Activated T-cell treated with anti-CD3 and anti-CD28 coated beads, Interleukin-2, amount 50 U/mL, for 72 hours (primary cell): ENCODE results near the gene FBXL7. TPM values are rescaled to one million over a fixed set of nuclear protein-coding genes. Genes with fewer than 3 reads are reported as not detected.

Source experiments
- ATAC-seq, 2 donors: fragments of 150-1000 bp; cut with Tn5 transposase; replicated peaks in 1 of 2; 2 replicates each; pipeline ENCODE4 v1.10.0; 2021; ENCODE audit warnings: moderate library complexity in 2 of 2, mild to moderate bottlenecking in 1 of 2
- DNase-seq, 2 donors: peaks; one replicate each; pipeline ENCODE4 v3.0.0; 2021 to 2022; ENCODE audit warnings: mixed read lengths in 1 of 2
- H3K27ac Mint-ChIP-seq: one replicate; pipeline ENCODE4 v1.8.0; 2022; ENCODE audit warnings: mild to moderate bottlenecking, moderate library complexity, mixed read lengths
- H3K27me3 Mint-ChIP-seq: one replicate; pipeline ENCODE4 v1.8.0; 2022; ENCODE audit warnings: low read depth, mixed read lengths
- H3K36me3 Mint-ChIP-seq, 2 donors: one replicate each; pipeline ENCODE4 v1.8.0; 2022; ENCODE audit warnings: mixed read lengths in 2 of 2, mild to moderate bottlenecking in 1 of 2; ENCODE audit not compliant: insufficient read depth in 2 of 2
- H3K4me1 Mint-ChIP-seq: one replicate; pipeline ENCODE4 v1.8.0; 2022; ENCODE audit warnings: low read depth, mixed read lengths
- H3K4me3 Mint-ChIP-seq, 2 donors: one replicate each; pipeline ENCODE4 v1.8.0; 2022; ENCODE audit warnings: mild to moderate bottlenecking in 2 of 2, mixed read lengths in 2 of 2, moderate library complexity in 2 of 2
- H3K9me3 Mint-ChIP-seq, 2 donors: one replicate each; pipeline ENCODE4 v1.8.0; 2022; ENCODE audit warnings: mixed read lengths in 2 of 2
- total RNA-seq, 2 donors: library from RNA; stranded (reverse); gene quantifications; one replicate each; pipeline ENCODE4 v1.2.3, GENCODE V29; 2022

FBXL7 gene
- total RNA-seq, 2 donors from 2014 or later: not detected

DNA sequence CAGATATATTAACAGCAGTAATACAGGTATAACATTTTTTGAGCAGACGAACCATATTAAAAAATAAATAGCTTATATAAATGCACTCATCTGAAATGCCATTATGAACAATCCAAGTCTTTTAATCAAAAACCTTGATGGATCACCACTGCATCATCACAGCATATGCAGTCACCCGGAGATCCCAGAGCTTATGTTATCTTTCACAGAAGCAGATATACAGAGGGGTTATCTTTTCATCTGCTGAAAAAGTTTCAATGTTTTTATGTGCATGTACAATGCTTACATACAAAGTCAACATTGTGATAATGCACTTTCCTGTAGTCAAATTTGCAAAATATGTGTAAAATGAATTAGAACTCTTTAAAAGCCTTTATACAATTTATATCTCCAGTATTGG is 211.9 kb downstream of the FBXL7 start:
- H3K4me3 Mint-ChIP-seq: no peak overlapping the region
- no peak overlapping the region for H3K27ac Mint-ChIP-seq
- H3K36me3 Mint-ChIP-seq: no peaks in the 10 kb centered on the region
- ATAC-seq (no peak), DNase-seq (no peak)
- H3K27me3 Mint-ChIP-seq: no peaks in the 10 kb centered on the region
- H3K4me1 Mint-ChIP-seq: no peaks in the 10 kb centered on the region
- peaks cover 7 to 8% of the 10 kb centered on the region in 2 donors for H3K9me3 Mint-ChIP-seq

DNA sequence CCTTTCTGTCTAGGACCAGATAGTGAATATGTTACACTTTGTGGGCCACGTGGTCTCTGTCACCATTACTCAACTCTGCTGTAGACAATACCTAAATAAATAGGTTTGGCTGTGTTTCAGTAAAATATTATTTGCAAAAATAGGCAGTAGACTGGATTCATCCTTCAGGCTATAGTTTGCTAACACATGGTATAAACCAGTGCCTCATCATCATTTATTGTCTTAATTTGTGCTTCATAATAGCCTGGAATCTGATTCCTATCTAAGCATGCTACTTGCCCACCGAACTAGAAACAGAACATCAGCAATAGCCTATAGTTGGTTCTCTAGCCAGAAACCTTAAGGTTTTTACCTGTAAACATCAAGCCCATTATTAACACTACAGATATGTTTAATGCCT is 215.6 kb downstream of the FBXL7 start:
- DNase-seq: no peak
- H3K27me3 Mint-ChIP-seq: no peaks in the 10 kb centered on the region
- peaks cover 1 to 4% of the 10 kb centered on the region in 2 donors for H3K9me3 Mint-ChIP-seq
- H3K27ac Mint-ChIP-seq: no peak overlapping the region
- ATAC-seq: no peak
- H3K36me3 Mint-ChIP-seq: no peaks in the 10 kb centered on the region
- no peaks in the 10 kb centered on the region for H3K4me1 Mint-ChIP-seq
- H3K4me3 Mint-ChIP-seq: no peak overlapping the region

DNA sequence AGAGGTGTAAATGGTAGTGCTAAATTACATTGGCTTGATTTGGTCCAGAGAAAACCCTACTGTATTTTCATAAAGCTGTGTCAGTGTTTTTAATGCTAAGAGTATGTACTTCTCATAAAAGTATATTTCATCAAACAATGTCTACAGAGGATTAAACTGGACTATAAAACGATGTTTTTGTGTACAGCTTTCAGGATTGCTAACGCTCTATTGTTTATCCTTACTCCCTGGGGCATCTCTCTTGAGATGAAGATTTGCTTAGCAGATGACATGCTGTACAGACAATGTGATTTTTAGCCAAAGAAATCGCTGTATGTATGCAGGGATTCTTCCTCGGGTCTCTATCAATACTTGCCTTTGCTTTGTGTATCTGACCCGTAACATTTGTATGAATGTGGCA is 216.0 kb downstream of the FBXL7 start:
- H3K4me1 Mint-ChIP-seq: no peaks in the 10 kb centered on the region
- H3K36me3 Mint-ChIP-seq: no peaks in the 10 kb centered on the region
- H3K27me3 Mint-ChIP-seq: no peaks in the 10 kb centered on the region
- ATAC-seq (no peak), DNase-seq (no peak)
- no peak overlapping the region for H3K27ac Mint-ChIP-seq
- H3K9me3 Mint-ChIP-seq: peaks cover under 1 to 3% of the 10 kb centered on the region in 2 donors
- no peak overlapping the region for H3K4me3 Mint-ChIP-seq

DNA sequence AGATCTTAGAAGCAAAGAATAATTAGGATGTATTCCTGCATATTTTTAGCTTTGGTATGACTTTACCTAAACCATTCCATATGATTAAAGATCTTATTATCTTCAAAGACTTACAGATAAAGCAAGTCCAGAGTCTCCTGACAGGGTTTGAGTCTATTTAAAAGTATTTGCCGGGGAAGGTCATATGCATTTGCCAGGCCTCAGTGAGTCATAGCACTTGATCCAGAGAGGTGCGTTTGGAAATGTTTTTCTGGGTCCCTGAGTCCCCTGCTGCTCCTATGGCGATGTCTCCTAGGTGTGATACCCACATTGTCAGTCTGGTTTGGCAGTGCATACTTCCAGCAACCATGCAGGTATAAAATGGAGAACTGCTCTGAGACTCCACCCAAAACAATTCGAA is 217.0 kb downstream of the FBXL7 start:
- peaks cover 0 to 2% of the 10 kb centered on the region in 2 donors for H3K9me3 Mint-ChIP-seq
- H3K4me1 Mint-ChIP-seq: no peaks in the 10 kb centered on the region
- H3K36me3 Mint-ChIP-seq: no peaks in the 10 kb centered on the region
- H3K27me3 Mint-ChIP-seq: no peaks in the 10 kb centered on the region
- no peak overlapping the region for H3K4me3 Mint-ChIP-seq
- DNase-seq (no peak), ATAC-seq (no peak)
- no peak overlapping the region for H3K27ac Mint-ChIP-seq

DNA sequence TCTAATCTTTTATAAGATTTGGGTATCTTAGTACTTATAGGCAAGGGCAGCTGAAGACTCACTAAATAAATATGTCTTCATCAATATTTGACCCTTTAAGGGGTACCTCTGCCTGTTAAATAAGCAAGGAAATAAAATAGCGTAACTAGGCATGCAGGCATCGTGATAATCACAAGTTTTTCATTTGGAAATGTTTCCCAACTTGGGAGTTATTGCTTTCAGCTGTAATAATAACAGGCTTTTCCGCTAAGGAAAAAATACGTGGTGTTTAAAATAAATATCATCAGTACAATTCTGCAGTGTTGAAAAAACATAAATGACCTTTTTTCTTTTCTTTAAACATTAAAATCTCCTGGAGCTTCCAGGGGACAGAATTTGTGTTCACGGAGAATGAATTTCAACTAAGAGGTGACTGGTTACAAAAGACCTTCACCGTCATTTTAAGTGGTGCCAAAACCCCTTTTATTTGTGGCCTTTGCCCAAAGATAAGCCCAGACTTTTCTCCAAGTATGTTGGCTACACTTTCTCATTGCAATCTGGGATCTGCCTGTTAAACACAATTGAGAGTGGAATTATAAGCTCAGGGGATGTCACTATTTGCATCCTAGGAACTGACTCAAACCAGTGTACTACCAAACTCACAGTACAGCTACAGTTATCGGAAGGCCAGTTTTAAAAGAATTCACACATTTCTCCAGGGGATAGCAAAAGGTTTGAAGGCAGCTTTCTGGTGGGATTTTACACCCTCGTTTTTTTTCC is 218.6 kb downstream of the FBXL7 start:
- Mint-ChIP-seq H3K9me3 (no peaks in the 10 kb centered on the region), H3K36me3 (no peaks in the 10 kb centered on the region), H3K4me1 (no peaks in the 10 kb centered on the region), H3K27ac (no peak overlapping the region), H3K27me3 (no peaks in the 10 kb centered on the region), H3K4me3 (no peak overlapping the region)
- no peak for DNase-seq
- ATAC-seq: no peak

DNA sequence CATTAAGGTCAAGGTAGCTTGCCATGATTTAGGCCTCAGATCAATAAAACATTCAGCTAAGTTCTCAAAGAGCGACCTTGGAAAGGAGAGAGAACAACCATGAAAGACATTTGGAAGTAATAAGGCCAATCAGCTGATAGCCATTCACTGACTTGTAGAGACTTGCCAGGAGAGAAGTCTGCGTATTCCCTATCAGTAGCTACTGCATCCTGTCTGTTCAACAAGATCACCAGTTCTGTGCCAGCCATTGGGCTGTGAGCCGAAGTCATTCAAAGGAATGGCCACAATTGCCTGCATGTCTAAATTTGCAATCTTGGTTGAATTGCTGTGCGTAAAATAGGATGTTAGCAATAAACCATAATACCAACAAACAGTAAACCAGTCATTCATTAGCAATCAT is 219.8 kb downstream of the FBXL7 start:
- no peak for DNase-seq
- H3K4me1 Mint-ChIP-seq: no peaks in the 10 kb centered on the region
- ATAC-seq: no peak

DNA sequence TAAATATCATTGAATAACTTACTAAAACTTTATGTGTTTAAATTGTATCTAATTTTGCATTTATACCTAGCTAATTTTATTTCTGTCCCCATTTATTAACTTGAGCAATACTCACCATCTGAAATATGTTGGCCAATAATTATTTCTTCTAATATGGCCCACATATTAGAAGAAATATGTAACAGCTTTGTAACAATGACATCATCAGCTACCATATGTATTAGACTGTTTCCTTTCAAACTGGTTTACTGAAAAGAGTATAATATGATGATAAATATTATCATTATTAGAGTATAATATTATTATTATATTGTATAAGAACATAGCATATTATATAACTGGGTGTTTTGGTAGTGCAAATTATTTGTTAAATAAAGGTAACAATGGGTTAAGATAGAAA is 220.5 kb downstream of the FBXL7 start:
- no peak for ATAC-seq
- no peaks in the 10 kb centered on the region for H3K9me3 Mint-ChIP-seq
- H3K27me3 Mint-ChIP-seq: no peaks in the 10 kb centered on the region
- H3K4me3 Mint-ChIP-seq: no peak overlapping the region
- no peak overlapping the region for H3K27ac Mint-ChIP-seq
- H3K36me3 Mint-ChIP-seq: no peaks in the 10 kb centered on the region
- no peaks in the 10 kb centered on the region for H3K4me1 Mint-ChIP-seq
- DNase-seq: no peak

More for the DNA sequence above, 219.8 kb downstream of the FBXL7 start:
- Mint-ChIP-seq H3K36me3 (no peaks in the 10 kb centered on the region), H3K4me3 (no peak overlapping the region), H3K9me3 (no peaks in the 10 kb centered on the region), H3K27ac (no peak overlapping the region), H3K27me3 (no peaks in the 10 kb centered on the region)

DNA sequence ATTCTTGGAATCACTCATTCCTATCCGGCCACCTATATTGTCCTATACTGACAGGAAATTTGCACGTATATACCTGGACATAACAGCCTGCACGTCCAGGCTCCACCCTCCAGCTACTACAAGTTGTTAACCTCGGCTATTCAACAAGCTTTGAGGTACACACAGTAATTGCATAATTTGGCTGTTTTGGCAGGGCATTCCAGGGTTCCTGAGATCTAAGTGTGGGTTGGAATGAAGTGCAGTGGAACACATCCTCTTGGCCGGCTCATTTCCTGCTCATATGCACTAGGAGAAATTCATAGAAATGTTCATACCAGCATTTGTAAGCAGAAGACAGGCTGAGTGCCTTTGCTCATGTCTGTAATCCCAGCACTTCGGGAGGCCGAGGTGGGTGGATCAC is 222.3 kb downstream of the FBXL7 start:
- no peaks in the 10 kb centered on the region for H3K4me1 Mint-ChIP-seq

DNA sequence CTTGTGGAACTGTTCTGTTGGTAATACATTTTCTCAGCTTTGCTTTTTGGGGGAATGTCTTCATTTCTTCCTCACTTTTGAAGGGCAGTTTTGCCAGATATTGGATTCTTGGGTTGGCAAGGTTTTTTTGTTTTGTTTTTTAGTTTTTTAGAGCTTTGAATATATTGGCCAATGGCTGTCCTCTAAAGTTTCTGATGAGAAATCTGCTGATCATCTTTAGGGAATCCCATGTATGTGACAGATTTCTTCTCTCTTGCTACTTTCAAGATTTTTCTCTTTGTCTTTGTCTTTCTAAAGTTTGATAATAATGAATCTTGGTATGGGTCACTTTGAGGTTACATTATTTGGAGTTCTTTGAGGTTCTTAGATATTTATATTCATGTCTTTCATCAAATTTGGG is 227.4 kb downstream of the FBXL7 start:
- peaks cover 8 to 11% of the 10 kb centered on the region in 2 donors for H3K9me3 Mint-ChIP-seq
- ATAC-seq (no peak), DNase-seq (no peak)
- H3K36me3 Mint-ChIP-seq: peaks cover 0 to 3% of the 10 kb centered on the region in 2 donors
- no peak overlapping the region for H3K27ac Mint-ChIP-seq
- H3K27me3 Mint-ChIP-seq: no peaks in the 10 kb centered on the region
- H3K4me1 Mint-ChIP-seq: no peaks in the 10 kb centered on the region
- no peak overlapping the region for H3K4me3 Mint-ChIP-seq

More for the DNA sequence above, 222.3 kb downstream of the FBXL7 start:
- Mint-ChIP-seq H3K27ac (no peak overlapping the region), H3K4me3 (no peak overlapping the region), H3K36me3 (no peaks in the 10 kb centered on the region), H3K9me3 (no peaks in the 10 kb centered on the region), H3K27me3 (no peaks in the 10 kb centered on the region)
- DNase-seq (no peak), ATAC-seq (no peak)

DNA sequence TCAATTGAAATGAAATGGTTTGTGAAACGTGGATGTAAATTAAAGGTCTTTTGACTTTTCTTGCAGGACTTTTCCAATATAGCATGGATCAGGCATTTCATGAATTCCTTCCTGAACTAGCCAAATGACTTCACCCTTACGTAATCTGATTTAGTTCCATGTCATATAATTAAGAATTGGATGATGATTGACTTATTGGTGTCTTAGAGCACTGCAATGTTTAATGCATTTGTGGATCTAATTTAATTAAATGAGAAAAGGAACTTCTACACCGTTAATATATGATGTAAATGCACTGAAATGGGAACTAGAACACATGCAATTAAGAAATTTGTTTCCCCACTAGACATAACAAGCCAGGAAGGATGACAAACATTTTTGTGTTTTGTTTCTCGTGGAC is 228.8 kb downstream of the FBXL7 start:
- no peak overlapping the region for H3K4me3 Mint-ChIP-seq
- H3K36me3 Mint-ChIP-seq: peaks cover 0 to 3% of the 10 kb centered on the region in 2 donors
- no peaks in the 10 kb centered on the region for H3K4me1 Mint-ChIP-seq

DNA sequence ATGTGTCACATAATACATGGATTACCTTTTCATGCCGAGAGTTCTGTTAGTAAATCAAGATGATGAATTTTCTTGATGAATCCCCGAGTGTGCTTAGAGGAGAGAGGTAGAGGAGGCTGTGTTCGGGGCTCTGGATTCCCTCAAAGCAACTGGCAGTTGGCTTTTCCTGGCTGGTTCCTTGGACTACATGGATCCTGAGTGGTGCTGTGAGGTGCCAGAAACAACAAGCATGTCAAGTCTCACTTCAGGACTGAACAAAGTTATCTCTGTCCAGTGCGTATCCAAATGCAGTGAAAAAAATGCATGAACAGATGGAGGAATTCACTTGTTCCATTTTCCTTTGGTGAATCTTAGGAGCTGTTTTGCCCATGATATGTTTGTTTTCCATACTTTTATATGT is 231.7 kb downstream of the FBXL7 start:
- no peak for DNase-seq

More for the DNA sequence above, 228.8 kb downstream of the FBXL7 start:
- DNase-seq (no peak), ATAC-seq (no peak)
- H3K27ac Mint-ChIP-seq: no peak overlapping the region
- H3K9me3 Mint-ChIP-seq: peaks cover 8 to 11% of the 10 kb centered on the region in 2 donors
- no peaks in the 10 kb centered on the region for H3K27me3 Mint-ChIP-seq

DNA sequence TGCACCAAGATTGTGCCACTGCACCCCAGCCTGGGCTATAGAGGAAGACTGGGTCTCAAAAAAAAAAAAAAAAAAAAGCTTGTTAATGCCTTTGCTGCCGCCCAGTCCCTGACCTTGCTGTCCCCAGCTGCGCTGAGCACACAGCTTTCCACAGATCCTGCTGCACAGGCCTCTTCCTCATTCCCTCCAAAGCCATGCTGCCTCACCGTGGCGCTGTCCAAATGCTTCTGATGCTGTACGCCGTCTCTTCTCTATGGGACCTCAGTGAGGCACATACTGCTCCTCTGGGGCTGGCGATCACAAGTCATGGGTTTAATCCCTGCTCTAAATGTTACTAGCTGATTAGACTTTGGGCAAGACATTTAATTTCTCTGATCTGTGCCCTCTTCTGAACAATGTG is 234.1 kb downstream of the FBXL7 start:
- peaks cover 8 to 16% of the 10 kb centered on the region in 2 donors for H3K9me3 Mint-ChIP-seq
- no peaks in the 10 kb centered on the region for H3K36me3 Mint-ChIP-seq
- H3K27me3 Mint-ChIP-seq: no peaks in the 10 kb centered on the region
- H3K4me3 Mint-ChIP-seq: no peak overlapping the region
- DNase-seq (no peak), ATAC-seq (no peak)
- H3K27ac Mint-ChIP-seq: no peak overlapping the region
- H3K4me1 Mint-ChIP-seq: no peaks in the 10 kb centered on the region

More for the DNA sequence above, 231.7 kb downstream of the FBXL7 start:
- no peaks in the 10 kb centered on the region for H3K4me1 Mint-ChIP-seq
- ATAC-seq: no peak
- no peak overlapping the region for H3K4me3 Mint-ChIP-seq
- peaks cover 0 to 3% of the 10 kb centered on the region in 2 donors for H3K36me3 Mint-ChIP-seq
- no peak overlapping the region for H3K27ac Mint-ChIP-seq
- H3K9me3 Mint-ChIP-seq: peaks cover 11 to 20% of the 10 kb centered on the region in 2 donors
- H3K27me3 Mint-ChIP-seq: no peaks in the 10 kb centered on the region

DNA sequence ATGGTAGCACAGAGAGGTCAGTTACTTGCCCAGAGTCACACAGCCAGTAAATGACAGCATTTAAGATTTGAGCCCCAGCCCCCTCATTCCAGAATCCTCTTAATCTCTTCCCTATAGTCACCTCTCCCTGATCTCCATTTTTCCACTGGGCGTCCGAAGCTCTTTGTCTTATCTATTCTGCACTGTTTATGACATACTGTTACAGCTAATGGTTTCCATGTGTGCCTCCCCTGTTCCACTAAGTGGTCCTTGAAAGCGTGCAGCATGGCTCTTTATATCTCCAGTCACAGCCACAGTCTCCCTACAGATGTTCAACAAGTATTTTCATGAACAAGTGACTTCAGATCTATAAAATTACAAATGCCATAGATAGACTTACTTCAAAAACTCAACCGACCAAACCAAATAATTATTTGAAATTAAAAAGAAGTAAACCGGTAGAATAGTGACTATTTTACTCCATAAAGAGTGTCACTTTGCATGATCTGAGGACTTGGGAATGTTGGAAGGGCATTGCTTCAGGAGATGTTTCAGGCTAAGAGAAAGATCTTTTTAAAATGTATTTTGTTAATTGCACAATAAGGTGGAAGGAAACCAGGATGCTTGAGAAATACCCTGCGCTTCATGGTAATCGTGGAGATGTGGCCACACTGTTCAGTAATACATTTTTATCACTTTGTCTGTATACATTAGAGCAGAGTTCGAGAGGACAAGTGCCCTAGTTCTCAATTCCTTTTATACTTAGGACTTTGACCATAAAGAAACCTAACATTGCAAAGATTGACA is 237.2 kb downstream of the FBXL7 start:
- DNase-seq (no peak), ATAC-seq (no peak)
- Mint-ChIP-seq H3K4me3 (no peak overlapping the region), H3K4me1 (no peaks in the 10 kb centered on the region), H3K9me3 (peaks cover 6 to 10% of the 10 kb centered on the region in 2 donors), H3K27me3 (no peaks in the 10 kb centered on the region), H3K27ac (no peak overlapping the region), H3K36me3 (no peaks in the 10 kb centered on the region)
